A549 (cell line): ENCODE data around the gene MAMSTR. TPM values are rescaled to one million over a fixed set of nuclear protein-coding genes. Genes with fewer than 3 reads are reported as not detected.
"Not testable (repeated sequence)": the region's sequence is repeated elsewhere in the genome, so short reads cannot be mapped to it uniquely, and the experiment has no call there.

Source experiments
- ATAC-seq, 2 experiments: fragments of 200-7000 bp in 1 of 2; fragments of >200 bp in 1 of 2; cut with Nextera tagmentation in 1 of 2; cut with Tn5 transposase in 1 of 2; 3 replicates each; pipeline versions ENCODE4 v1.8.0 to v1.9.1; 2018 to 2020; ENCODE audit warnings: mild to moderate bottlenecking in 1 of 2, moderate library complexity in 1 of 2
- CTCF ChIA-PET: fragments of 300-600 bp; sonication (Branson Sonifier 250); formaldehyde crosslinking; extraction: SDS; loops from one replicate; lab custom pipeline; 2021; ENCODE audit warnings: antibody characterized with exemption, inconsistent platforms; lab: Yijun Ruan, JAX
- POLR2A ChIA-PET: fragments of 350-600 bp; formaldehyde crosslinking; extraction: SDS; loops from one replicate; lab custom pipeline; 2021; ENCODE audit warnings: antibody characterized with exemption, inconsistent platforms; lab: Yijun Ruan, JAX
- DNase-seq, 2 experiments: peaks; one replicate each; pipeline versions ENCODE4 v3.0.0 to v3.0.0-alpha.2; 2011 to 2016; ENCODE audit warnings: low read depth in 1 of 2, low spot score in 1 of 2
- FAIRE-seq: peaks from 2 replicates; lab custom pipeline; 2011; peaks lifted over from hg19 to GRCh38; lab: Jason Lieb, UNC
- H3K27ac ChIP-seq, 2 experiments: fragments of >200 bp; sonication (Bioruptor Twin); formaldehyde crosslinking; 3 replicates each; pipeline ENCODE4 v1.5.1; 2016 to 2017
- H3K4me1 ChIP-seq: fragments of >200 bp; sonication (Bioruptor Twin); formaldehyde crosslinking; 3 replicates; pipeline ENCODE4 v1.6.1; 2016
- H3K4me2 ChIP-seq: fragments of >200 bp; sonication (Bioruptor Twin); formaldehyde crosslinking; 3 replicates; pipeline ENCODE4 v1.6.1; 2016
- H3K4me3 ChIP-seq: fragments of >200 bp; sonication (Bioruptor Twin); formaldehyde crosslinking; 3 replicates; pipeline ENCODE4 v1.5.1; 2016
- H3K9me3 ChIP-seq: fragments of >200 bp; sonication (Bioruptor Twin); formaldehyde crosslinking; 3 replicates; pipeline ENCODE4 v1.6.1; 2016
- ATOH8 ChIP-seq: fragments of 250-450 bp; sonication (Bioruptor Pico); IDR thresholded peaks from 2 replicates; pipeline ENCODE4 v1.5.0; 2020; ENCODE audit warnings: low read depth, mild to moderate bottlenecking, moderate library complexity
- CBX2 ChIP-seq: fragments of 200-600 bp; sonication (generic); IDR thresholded peaks from 2 replicates; pipeline ENCODE4 v1.6.1; 2016; ENCODE audit warnings: low read depth, mild to moderate bottlenecking, borderline replicate concordance
- CEBPB ChIP-seq, 2 experiments: fragments of >200 bp in 1 of 2; sonication (Bioruptor Twin) in 1 of 2; formaldehyde crosslinking in 1 of 2; IDR thresholded peaks; 2 replicates each; pipeline ENCODE4 v1.6.1; 2012 to 2016
- CHD2 ChIP-seq: fragments of 150-350 bp; IDR thresholded peaks from 2 replicates; pipeline ENCODE4 v1.6.1; 2014; ENCODE audit warnings: low read length; ENCODE audit not compliant: partially characterized antibody
- E2F6 ChIP-seq: IDR thresholded peaks from 2 replicates; pipeline ENCODE4 v1.6.1; 2012; ENCODE audit warnings: low read depth, borderline replicate concordance
- EHF ChIP-seq: fragments of 250-450 bp; sonication (Bioruptor Pico); IDR thresholded peaks from 2 replicates; pipeline ENCODE4 v1.5.0; 2020; ENCODE audit warnings: mild to moderate bottlenecking
- EHMT2 ChIP-seq: fragments of 200-600 bp; sonication (generic); IDR thresholded peaks from 2 replicates; pipeline ENCODE4 v1.6.1; 2016; ENCODE audit warnings: antibody characterized with exemption, low read depth, mild to moderate bottlenecking, moderate library complexity
- FOSB ChIP-seq: fragments of 250-450 bp; sonication (Bioruptor Pico); IDR thresholded peaks from 2 replicates; pipeline ENCODE4 v1.5.0; 2020; ENCODE audit warnings: mild to moderate bottlenecking, moderate library complexity
- KDM5A ChIP-seq: fragments of 200-600 bp; sonication (generic); IDR thresholded peaks from 2 replicates; pipeline ENCODE4 v1.6.1; 2016; ENCODE audit warnings: antibody characterized with exemption, mild to moderate bottlenecking
- MYC ChIP-seq: IDR thresholded peaks from 2 replicates; pipeline ENCODE4 v1.6.1; 2012; ENCODE audit warnings: mild to moderate bottlenecking, inconsistent platforms, low read length, improper control_type of control experiment, borderline replicate concordance
- NFE2L2 ChIP-seq: fragments of 150-350 bp; conservative IDR thresholded peaks from 2 replicates; pipeline ENCODE4 v1.6.1; 2014; ENCODE audit warnings: low read length
- NR3C1 ChIP-seq: fragments of >200 bp; sonication (Bioruptor Twin); formaldehyde crosslinking; IDR thresholded peaks from 3 replicates; pipeline ENCODE4 v1.6.1; 2017
- POLR2AphosphoS2 ChIP-seq: conservative IDR thresholded peaks from 2 replicates; pipeline ENCODE4 v1.6.1; 2012; ENCODE audit warnings: low read length, improper control_type of control experiment, inconsistent platforms
- RAD21 ChIP-seq, 2 experiments: fragments of >200 bp in 1 of 2; sonication (Bioruptor Twin) in 1 of 2; formaldehyde crosslinking in 1 of 2; IDR thresholded peaks in 1 of 2; conservative IDR thresholded peaks in 1 of 2; 2 replicates in 1 of 2; 3 replicates in 1 of 2; pipeline ENCODE4 v1.6.1; 2012 to 2018; ENCODE audit warnings: inconsistent platforms in 1 of 2
- RARB ChIP-seq: fragments of 250-450 bp; sonication (Bioruptor Pico); IDR thresholded peaks from 2 replicates; pipeline ENCODE4 v1.8.0; 2021; ENCODE audit warnings: mild to moderate bottlenecking, moderate library complexity
- RFX5 ChIP-seq: fragments of 450-650 bp; IDR thresholded peaks from 2 replicates; pipeline ENCODE4 v1.7.1; 2014; ENCODE audit warnings: antibody characterized with exemption, mild to moderate bottlenecking, moderate library complexity
- RNF2 ChIP-seq: fragments of 200-600 bp; sonication (generic); IDR thresholded peaks from 2 replicates; pipeline ENCODE4 v1.6.1; 2016; ENCODE audit warnings: low read depth, mild to moderate bottlenecking, antibody characterized with exemption, moderate library complexity, borderline replicate concordance
- SREBF2 ChIP-seq: fragments of 450-650 bp; IDR thresholded peaks from 2 replicates; pipeline ENCODE4 v1.6.1; 2014; ENCODE audit warnings: mild to moderate bottlenecking, moderate library complexity
- WGBS: methylation state at CpG from one replicate; pipeline ENCODE4 v1.1.6; 2017; ENCODE audit errors: missing lambda C conversion rate; 5-methylcytosine and 5-hydroxymethylcytosine counted together
- polyA plus RNA-seq, 4 experiments: library from polyadenylated mRNA; depleted of rRNA in 3 of 4; stranded (reverse); fragments of >200 nt; fragmentation: RNase III in 1 of 4; extraction: RNeasy Plus Mini Kit Qiagen cat#74134 plus additional on column Dnase treatment in 1 of 4; gene quantifications; 2 replicates in 3 of 4; 3 replicates in 1 of 4; pipeline ENCODE4 v1.2.3, GENCODE V29; 2011 to 2017

Gene MAMSTR
- polyA plus RNA-seq, 2 of the 4 experiments (the other 2 are of a cell fraction), result 0.44 to 0.52 TPM

- no peak overlapping the region for H3K4me3 ChIP-seq
- WGBS, result 87% methylated on average over 43 of the region's 45 CpGs
- no peak overlapping the region for H3K27ac ChIP-seq
- no peak for DNase-seq
- no peak for ATAC-seq
- POLR2A ChIA-PET, result no interaction called here
- peaks cover 8% of the 10 kb centered on the region for H3K4me1 ChIP-seq
- H3K9me3 ChIP-seq, result no peaks in the 10 kb centered on the region
- TF ChIP-seq RFX5 (no peak), EHF (CRISPR knock-in tag) (no peak), EHMT2 (no peak), ATOH8 (CRISPR knock-in tag) (no peak)
- no peak for FAIRE-seq
- no peak overlapping the region for H3K4me2 ChIP-seq
- CTCF ChIA-PET, result interaction anchor here (0.6 to 1.4 kb wide), 4 partner anchors 26 to 161 kb away, joined by 3 to 4 read pairs (median 3); no protein-coding TSS in a partner anchor
These were observed 38.9 kb downstream of the MAMSTR start for GRCh38 chr19:48680436-48681126.

DNA sequence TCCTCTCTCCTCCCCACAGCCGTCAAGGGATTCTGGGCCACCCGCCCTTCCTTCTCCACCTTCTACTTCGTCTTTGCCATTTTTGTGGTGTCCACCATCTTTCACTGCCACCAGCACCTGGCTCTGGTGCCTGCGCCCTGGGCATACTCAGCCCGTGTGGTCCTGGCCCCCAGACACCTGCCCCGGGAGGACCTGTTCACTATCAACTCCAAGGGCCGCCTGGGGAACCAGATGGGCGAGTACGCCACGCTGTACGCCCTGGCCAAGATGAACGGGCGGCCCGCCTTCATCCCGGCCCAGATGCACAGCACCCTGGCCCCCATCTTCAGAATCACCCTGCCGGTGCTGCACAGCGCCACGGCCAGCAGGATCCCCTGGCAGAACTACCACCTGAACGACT is 39.5 kb downstream of the MAMSTR start:
- H3K27ac ChIP-seq, H3K4me1 ChIP-seq, DNase-seq, H3K4me3 ChIP-seq, FAIRE-seq, H3K4me2 ChIP-seq, H3K9me3 ChIP-seq, POLR2A ChIA-PET, ATAC-seq: not testable (repeated sequence)
- CTCF ChIA-PET, result interaction anchor here (0.7 to 1.4 kb wide), 4 partner anchors 13 to 109 kb away, joined by 3 to 4 read pairs (median 3); partner anchors contain the start of gene FUT2
- WGBS, result 87% methylated on average over 12 of the region's 19 CpGs

DNA sequence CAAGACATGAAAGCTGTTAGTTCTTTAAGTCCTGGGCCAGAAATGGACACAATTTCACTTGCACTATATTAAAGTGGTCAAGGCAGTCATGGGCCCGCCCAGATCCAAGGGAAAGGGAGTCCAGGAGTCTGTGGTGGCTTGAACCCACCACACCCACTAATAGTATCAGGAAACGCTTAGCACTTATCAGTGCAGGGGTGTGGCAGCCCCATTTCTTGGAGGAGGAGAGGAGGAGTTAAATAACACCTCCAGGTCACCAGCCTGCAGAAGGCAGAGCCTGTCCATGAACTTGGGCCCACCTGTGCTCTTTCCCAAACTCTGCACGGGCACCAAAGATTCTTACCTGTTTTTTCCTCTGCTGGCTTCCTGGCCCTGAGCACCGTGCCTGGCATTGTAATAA is 41.3 kb downstream of the MAMSTR start:
- ChIA-PET POLR2A (no interaction called here), CTCF (interaction anchor here (1.2 to 6.1 kb wide), 7 partner anchors 12 to 107 kb away, joined by 3 to 151 read pairs (median 8); partner anchors contain the start of gene FUT2)
- FAIRE-seq, result no peak
- no peak overlapping the region for H3K4me2 ChIP-seq
- TF ChIP-seq RFX5 (no peak), RAD21 (conservative IDR thresholded peaks at IDR 0.05 in 1 of 2, IDR thresholded peaks at IDR 0.05 in 1 of 2) (no peak), NFE2L2 (no peak), E2F6 (no peak), RNF2 (no peak), KDM5A (no peak), CHD2 (no peak), POLR2AphosphoS2 (no peak), FOSB (CRISPR knock-in tag) (no peak), CBX2 (no peak), MYC (no peak), NR3C1 (no peak), EHMT2 (no peak), SREBF2 (no peak), CEBPB (IDR thresholded peaks at IDR 0.05) (no peak), RARB (CRISPR knock-in tag) (no peak)
- TF ChIP-seq, all 56 proteins: peak for 0
- Histone ChIP-seq H3K4me3 (no peak overlapping the region), H3K4me1 (peaks cover 5% of the 10 kb centered on the region; the same call in 1 of the 3 replicates), H3K9me3 (no peaks in the 10 kb centered on the region), H3K27ac (no peak overlapping the region)
- 68% methylated on average over 4 of the region's 4 CpGs for WGBS
- DNase-seq, result no peak
- ATAC-seq, result no peak
